ENCODE results near the gene FBN2. TPM values are rescaled to one million over a fixed set of nuclear protein-coding genes. Genes with fewer than 3 reads are reported as not detected.

Gene FBN2
- total RNA-seq, 1 donor from 2014 or later, result 0.49 TPM

- H3K4me3 ChIP-seq, result no peak overlapping the region
- H3K36me3 ChIP-seq, result no peaks in the 10 kb centered on the region
- no peak for TF ChIP-seq CTCF (IDR thresholded peaks at IDR 0.05)
- TF ChIP-seq POLR2A (IDR thresholded peaks at IDR 0.05), result no peak
- TF ChIP-seq POLR2AphosphoS5 (IDR thresholded peaks at IDR 0.05; ENCODE audit: insufficient read depth in 1 of 2, low read depth in 1 of 2), result no peak
- H3K9me3 ChIP-seq, result no peaks in the 10 kb centered on the region
- no peaks in the 10 kb centered on the region for H3K4me1 ChIP-seq
- DNase-seq (ENCODE audit: extremely low spot score in 2 of 2), result no peak
- no peak overlapping the region for H3K27ac ChIP-seq
- intact Hi-C loops (cut with DNase I), result no loop called here
- H3K27me3 ChIP-seq, result no peaks in the 10 kb centered on the region
Measured at GRCh38 chr5:128228008-128228407, 310.0 kb downstream of the FBN2 start.

- Histone ChIP-seq H3K27me3 (no peaks in the 10 kb centered on the region), H3K27ac (no peak overlapping the region), H3K36me3 (no peaks in the 10 kb centered on the region), H3K4me1 (no peaks in the 10 kb centered on the region), H3K4me3 (no peak overlapping the region), H3K9me3 (no peaks in the 10 kb centered on the region)
- intact Hi-C loops (cut with DNase I), result no loop called here
- no peak for DNase-seq (ENCODE audit: extremely low spot score in 2 of 2)
- no peak for TF ChIP-seq POLR2AphosphoS5 (IDR thresholded peaks at IDR 0.05; ENCODE audit: insufficient read depth in 1 of 2, low read depth in 1 of 2)
Measured at GRCh38 chr5:128225245-128226030, 312.6 kb downstream of the FBN2 start.

GRCh38 chr5:128224336-128224735 is 313.7 kb downstream of the FBN2 start:
- no peaks in the 10 kb centered on the region for H3K9me3 ChIP-seq
- no peak for DNase-seq (ENCODE audit: extremely low spot score in 2 of 2)
- H3K27me3 ChIP-seq, result no peaks in the 10 kb centered on the region
- no peak overlapping the region for H3K27ac ChIP-seq
- intact Hi-C loops (cut with DNase I), result no loop called here
- H3K4me1 ChIP-seq, result no peaks in the 10 kb centered on the region
- H3K4me3 ChIP-seq, result no peak overlapping the region
- TF ChIP-seq CTCF (IDR thresholded peaks at IDR 0.05), result no peak
- TF ChIP-seq POLR2A (IDR thresholded peaks at IDR 0.05), result no peak
- TF ChIP-seq POLR2AphosphoS5 (IDR thresholded peaks at IDR 0.05; ENCODE audit: insufficient read depth in 1 of 2, low read depth in 1 of 2), result no peak
- no peaks in the 10 kb centered on the region for H3K36me3 ChIP-seq

- H3K27me3 ChIP-seq, result no peaks in the 10 kb centered on the region
- H3K4me3 ChIP-seq, result no peak overlapping the region
- H3K36me3 ChIP-seq, result no peaks in the 10 kb centered on the region
- no peaks in the 10 kb centered on the region for H3K9me3 ChIP-seq
- H3K27ac ChIP-seq, result no peak overlapping the region
- no peak for DNase-seq (ENCODE audit: extremely low spot score in 2 of 2)
- intact Hi-C loops (cut with DNase I), result no loop called here
- TF ChIP-seq CTCF (IDR thresholded peaks at IDR 0.05), result no peak
- TF ChIP-seq POLR2AphosphoS5 (IDR thresholded peaks at IDR 0.05; ENCODE audit: insufficient read depth in 1 of 2, low read depth in 1 of 2), result no peak
- no peak for TF ChIP-seq POLR2A (IDR thresholded peaks at IDR 0.05)
- H3K4me1 ChIP-seq, result no peaks in the 10 kb centered on the region
Measured at GRCh38 chr5:128220841-128221240, 317.2 kb downstream of the FBN2 start.

- H3K36me3 ChIP-seq, result no peaks in the 10 kb centered on the region
- H3K9me3 ChIP-seq, result no peaks in the 10 kb centered on the region
- H3K27me3 ChIP-seq, result no peaks in the 10 kb centered on the region
- no peak overlapping the region for H3K27ac ChIP-seq
- no peak for DNase-seq (ENCODE audit: extremely low spot score in 2 of 2)
- TF ChIP-seq CTCF (IDR thresholded peaks at IDR 0.05), result no peak
- TF ChIP-seq POLR2AphosphoS5 (IDR thresholded peaks at IDR 0.05; ENCODE audit: insufficient read depth in 1 of 2, low read depth in 1 of 2), result no peak
- TF ChIP-seq POLR2A (IDR thresholded peaks at IDR 0.05), result no peak
- intact Hi-C loops (cut with DNase I), result loop anchor here (10.0 kb wide), 1 partner anchor 288 kb away; no protein-coding TSS in a partner anchor
- no peaks in the 10 kb centered on the region for H3K4me1 ChIP-seq
- no peak overlapping the region for H3K4me3 ChIP-seq
Measured at GRCh38 chr5:128216860-128217531, 321.0 kb downstream of the FBN2 start.
